MCF 10A (cell line): ENCODE data around the gene LCN12. TPM values are rescaled to one million over a fixed set of nuclear protein-coding genes. Genes with fewer than 3 reads are reported as not detected.

Experiments used
- BruUV-seq: library from RNA; stranded (reverse); fragments of 400-500 nt; replicated peaks from 2 replicates; lab custom pipeline; 2021; lab: Mats Ljungman, UMichigan
- CTCF ChIA-PET: fragments of 300-600 bp; sonication (Branson Sonifier 250); formaldehyde crosslinking; extraction: SDS; loops from one replicate; lab custom pipeline; 2021; ENCODE audit warnings: antibody characterized with exemption, inconsistent platforms; lab: Yijun Ruan, JAX
- POLR2A ChIA-PET: fragments of 300-600, 350-650 bp; sonication (Branson Sonifier 250); formaldehyde crosslinking; extraction: SDS; loops from one replicate; lab custom pipeline; 2020; ENCODE audit warnings: antibody characterized with exemption, inconsistent platforms; lab: Yijun Ruan, JAX
- DNase-seq: peaks from one replicate; pipeline ENCODE4 v3.0.0-alpha.2; 2018; ENCODE audit not compliant: unreplicated experiment
- H3K27ac Mint-ChIP-seq: one replicate; pipeline ENCODE4 v1.8.0; 2022; ENCODE audit warnings: mild to moderate bottlenecking, low read depth, mixed read lengths; ENCODE audit not compliant: unreplicated experiment
- H3K27me3 Mint-ChIP-seq: one replicate; pipeline ENCODE4 v1.8.0; 2022; ENCODE audit warnings: mixed read lengths; ENCODE audit not compliant: insufficient read depth, unreplicated experiment
- H3K36me3 Mint-ChIP-seq: one replicate; pipeline ENCODE4 v1.8.0; 2022; ENCODE audit warnings: mild to moderate bottlenecking, moderate library complexity, mixed read lengths; ENCODE audit not compliant: insufficient read depth, unreplicated experiment
- H3K4me1 Mint-ChIP-seq: one replicate; pipeline ENCODE4 v1.8.0; 2022; ENCODE audit warnings: mixed read lengths; ENCODE audit not compliant: insufficient read depth, unreplicated experiment
- H3K4me3 Mint-ChIP-seq: one replicate; pipeline ENCODE4 v1.8.0; 2022; ENCODE audit warnings: mild to moderate bottlenecking, moderate library complexity, mixed read lengths; ENCODE audit not compliant: unreplicated experiment
- H3K9me3 Mint-ChIP-seq: one replicate; pipeline ENCODE4 v1.8.0; 2022; ENCODE audit warnings: mixed read lengths; ENCODE audit not compliant: unreplicated experiment
- intact Hi-C: fragments of 100-400 bp; cut with micrococcal nuclease; formaldehyde crosslinking; loops from 2 replicates; pipeline ENCODE4 v1.14.1; 2022
- total RNA-seq: library from RNA; stranded (reverse); gene quantifications from 2 replicates; pipeline ENCODE4 v1.2.3, GENCODE V29; 2022
- TF ChIP-seq, protein P1 (sequence below): fragments of 200-600 bp; IDR thresholded peaks from one replicate; pipeline ENCODE4 v1.8.0; 2022; ENCODE audit warnings: antibody characterized with exemption, mild to moderate bottlenecking; ENCODE audit not compliant: unreplicated experiment

The LCN12 gene
- total RNA-seq, 1 experiment from 2014 or later = 0.86 TPM

DNA sequence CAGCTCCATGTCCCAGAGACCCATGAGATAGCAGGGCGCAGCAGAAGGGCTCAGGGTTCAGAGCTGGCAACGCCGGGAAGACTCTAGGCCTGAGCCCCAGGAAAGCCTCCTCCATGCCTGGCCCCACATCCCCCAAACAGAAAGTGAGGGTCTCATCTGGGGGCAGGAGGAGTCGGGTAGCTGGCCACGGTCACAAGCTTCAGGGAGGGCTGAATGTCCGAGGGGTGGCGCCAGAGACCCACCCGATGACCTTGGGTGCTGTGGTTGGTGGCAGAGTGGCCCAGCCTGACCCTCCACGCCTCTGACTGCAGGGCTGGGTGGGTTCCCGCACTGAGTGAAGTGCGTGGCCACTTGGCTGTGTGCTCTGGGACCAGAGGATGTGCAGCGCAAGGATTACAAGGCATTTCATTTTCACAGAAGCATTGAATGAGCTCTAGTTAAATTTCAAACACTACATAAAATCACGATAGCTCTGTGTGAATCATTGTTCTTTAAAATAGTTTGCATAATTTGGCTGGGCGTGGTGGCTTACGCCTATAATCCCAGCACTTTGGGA is 4.0 kb upstream of the LCN12 start:
- Mint-ChIP-seq H3K36me3 (peaks cover 5% of the 10 kb centered on the region), H3K27ac (peak overlapping the region; percentile 61), H3K9me3 (no peaks in the 10 kb centered on the region), H3K4me1 (no peaks in the 10 kb centered on the region), H3K27me3 (no peaks in the 10 kb centered on the region), H3K4me3 (peak overlapping the region; percentile 84)
- peak; percentile 54 for DNase-seq
- CTCF ChIA-PET = interaction anchor here (0.6 to 2.2 kb wide), 21 partner anchors 17 to 802 kb away, joined by 3 to 27 read pairs (median 3); partner anchors contain the start of genes ABCA2 and PAXX
- TF ChIP-seq, protein P1, sequence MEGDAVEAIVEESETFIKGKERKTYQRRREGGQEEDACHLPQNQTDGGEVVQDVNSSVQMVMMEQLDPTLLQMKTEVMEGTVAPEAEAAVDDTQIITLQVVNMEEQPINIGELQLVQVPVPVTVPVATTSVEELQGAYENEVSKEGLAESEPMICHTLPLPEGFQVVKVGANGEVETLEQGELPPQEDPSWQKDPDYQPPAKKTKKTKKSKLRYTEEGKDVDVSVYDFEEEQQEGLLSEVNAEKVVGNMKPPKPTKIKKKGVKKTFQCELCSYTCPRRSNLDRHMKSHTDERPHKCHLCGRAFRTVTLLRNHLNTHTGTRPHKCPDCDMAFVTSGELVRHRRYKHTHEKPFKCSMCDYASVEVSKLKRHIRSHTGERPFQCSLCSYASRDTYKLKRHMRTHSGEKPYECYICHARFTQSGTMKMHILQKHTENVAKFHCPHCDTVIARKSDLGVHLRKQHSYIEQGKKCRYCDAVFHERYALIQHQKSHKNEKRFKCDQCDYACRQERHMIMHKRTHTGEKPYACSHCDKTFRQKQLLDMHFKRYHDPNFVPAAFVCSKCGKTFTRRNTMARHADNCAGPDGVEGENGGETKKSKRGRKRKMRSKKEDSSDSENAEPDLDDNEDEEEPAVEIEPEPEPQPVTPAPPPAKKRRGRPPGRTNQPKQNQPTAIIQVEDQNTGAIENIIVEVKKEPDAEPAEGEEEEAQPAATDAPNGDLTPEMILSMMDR = peak; percentile 65
- POLR2A ChIA-PET = interaction anchor here (0.6 to 1.5 kb wide), 7 partner anchors 12 to 549 kb away, joined by 3 to 9 read pairs (median 3); partner anchors contain the start of genes EDF1 and PAXX
- intact Hi-C loops = loop anchor here (1.0 to 10.0 kb wide), 3 partner anchors 44 to 103 kb away; partner anchors contain the start of genes AJM1, PAXX and PHPT1
- BruUV-seq = no TSS peak

DNA sequence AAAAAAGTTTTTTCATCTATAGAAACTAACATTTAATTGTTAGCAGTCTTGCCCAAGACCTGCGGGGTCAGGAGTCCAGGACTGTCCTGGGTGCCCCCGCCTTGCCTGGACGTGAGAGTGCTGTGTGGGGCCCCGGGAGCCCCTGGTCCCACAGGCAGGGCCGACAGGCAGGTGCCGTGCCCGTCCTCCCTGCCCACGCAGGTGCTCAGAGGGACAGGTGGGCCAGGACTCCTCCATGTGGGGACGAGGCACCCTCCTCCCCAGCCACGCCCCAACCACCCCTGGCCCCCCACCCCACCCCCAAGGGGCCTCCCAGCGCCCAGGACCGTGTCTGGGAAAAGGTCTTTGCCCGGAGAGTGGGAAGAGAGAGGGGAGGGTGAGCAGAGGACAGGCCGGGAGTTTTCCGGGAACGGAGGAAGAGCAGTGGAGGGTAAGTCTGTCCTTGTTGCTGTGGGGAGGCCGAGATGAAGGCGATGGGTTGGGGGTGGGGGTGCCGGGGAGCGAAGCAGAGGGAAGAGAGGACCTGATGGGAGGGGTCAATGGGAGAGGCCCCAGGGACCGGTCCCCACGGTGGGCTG is 2.7 kb upstream of the LCN12 start:
- ChIA-PET CTCF (interaction anchor here (0.6 kb wide), 2 partner anchors 51 to 194 kb away, joined by 3 to 4 read pairs; no protein-coding TSS in a partner anchor), POLR2A (interaction anchor here (0.6 to 1.4 kb wide), 3 partner anchors 15 to 67 kb away, joined by 3 to 4 read pairs (median 3); no protein-coding TSS in a partner anchor)
- H3K27me3 Mint-ChIP-seq = no peaks in the 10 kb centered on the region
- peaks cover 5% of the 10 kb centered on the region for H3K36me3 Mint-ChIP-seq
- DNase-seq = no peak
- no peaks in the 10 kb centered on the region for H3K9me3 Mint-ChIP-seq
- intact Hi-C loops = loop anchor here (10.0 kb wide), 1 partner anchor 105 kb away; the partner anchor contains the start of genes AJM1 and PHPT1
- no TSS peak for BruUV-seq
- TF ChIP-seq, protein P1 = no peak
- no peaks in the 10 kb centered on the region for H3K4me1 Mint-ChIP-seq
- H3K27ac Mint-ChIP-seq = peak overlapping the region; percentile 39
- peak overlapping the region; percentile 84 for H3K4me3 Mint-ChIP-seq

DNA sequence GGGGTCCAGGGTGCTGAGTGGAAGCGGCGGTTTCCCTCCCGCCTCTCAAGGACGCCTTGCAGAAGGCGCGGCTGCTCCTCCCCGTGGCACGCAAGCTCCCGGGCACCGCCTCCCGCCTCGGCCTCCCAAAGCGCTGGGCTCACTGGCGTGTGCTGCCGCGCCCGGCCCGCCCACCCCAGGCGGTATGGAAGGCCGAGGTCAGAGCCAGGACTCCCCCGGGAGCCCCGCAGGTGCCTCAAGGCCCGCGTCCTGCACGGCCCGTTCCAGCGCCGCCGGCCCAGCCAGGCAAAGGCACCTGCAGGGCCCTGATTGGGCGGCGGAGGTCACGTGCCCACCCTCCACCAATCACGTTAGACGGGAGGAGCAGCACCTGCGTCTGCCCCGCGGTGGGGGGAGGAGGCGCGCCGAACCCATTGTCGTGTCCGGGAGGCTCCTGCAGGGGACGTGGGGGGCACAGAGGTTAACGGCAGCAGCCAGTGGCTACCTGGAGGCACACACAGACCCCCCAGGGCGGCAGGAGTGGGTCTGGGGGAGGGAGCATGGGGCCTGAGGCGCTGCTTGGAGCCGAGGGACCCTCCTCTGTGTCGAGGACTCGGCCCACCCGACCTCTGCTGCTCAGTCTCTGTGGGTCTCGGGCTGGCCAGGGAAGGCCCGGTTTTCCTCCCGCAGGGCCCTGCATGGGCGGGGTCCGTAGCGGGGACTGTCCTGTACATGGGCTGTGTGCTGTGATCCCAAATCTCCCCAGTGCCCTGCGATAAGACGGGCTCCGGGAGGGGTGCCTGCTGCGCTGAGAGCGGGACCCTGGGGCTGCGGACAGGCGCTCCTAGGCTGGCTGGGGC is 2.0 kb upstream of the LCN12 start:
- TF ChIP-seq, protein P1 = no peak
- DNase-seq = peak; percentile 92
- Mint-ChIP-seq H3K4me3 (peak overlapping the region; percentile 84), H3K4me1 (no peaks in the 10 kb centered on the region), H3K27me3 (no peaks in the 10 kb centered on the region), H3K27ac (peak overlapping the region; percentile 39), H3K9me3 (no peaks in the 10 kb centered on the region), H3K36me3 (no peaks in the 10 kb centered on the region)
- CTCF ChIA-PET = interaction anchor here (1.3 kb wide), 1 partner anchor 79 kb away, joined by 3 read pairs; no protein-coding TSS in a partner anchor
- no TSS peak for BruUV-seq
- POLR2A ChIA-PET = interaction anchor here (0.6 to 1.4 kb wide), 2 partner anchors 15 to 44 kb away, joined by 3 to 4 read pairs; no protein-coding TSS in a partner anchor
- intact Hi-C loops = loop anchor here (10.0 kb wide), 1 partner anchor 105 kb away; the partner anchor contains the start of genes AJM1 and PHPT1
